RWPE1 (cell line): ENCODE measurements around the gene COG3.

Source experiments
- CTCF ChIA-PET: fragments of 350-600 bp; sonication (Branson Sonifier 250); formaldehyde crosslinking; extraction: SDS; loops from one replicate; lab custom pipeline; 2021; lab: Yijun Ruan, JAX
- POLR2A ChIA-PET: fragments of 400-600 bp; formaldehyde crosslinking; extraction: SDS; loops from one replicate; lab custom pipeline; 2020; ENCODE audit warnings: antibody characterized with exemption; ENCODE audit not compliant: low non-redundant PET; lab: Yijun Ruan, JAX
- DNase-seq: peaks from one replicate; pipeline ENCODE4 v3.0.0; 2012; ENCODE audit warnings: low spot score
- H3K27ac ChIP-seq: fragments of 450-650 bp; 2 replicates; pipeline ENCODE4 v1.5.1; 2017
- CTCF ChIP-seq: fragments of 450-650 bp; conservative IDR thresholded peaks from 2 replicates; pipeline ENCODE4 v1.5.1; 2017; ENCODE audit warnings: low read depth, mild to moderate bottlenecking

COG3 gene

GRCh38 chr13:45521297-45521696 is 56.6 kb downstream of the COG3 start:
- CTCF ChIA-PET = interaction anchor here (0.7 kb wide), 1 partner anchor 116 kb away, joined by 3 read pairs; no protein-coding TSS in a partner anchor
- TF ChIP-seq CTCF = no peak
- POLR2A ChIA-PET = no interaction called here
- no peak for DNase-seq
- no peak overlapping the region for H3K27ac ChIP-seq

GRCh38 chr13:45522571-45522970 is 57.8 kb downstream of the COG3 start:
- ChIA-PET CTCF (interaction anchor here (0.6 kb wide), 1 partner anchor 107 kb away, joined by 3 read pairs; no protein-coding TSS in a partner anchor), POLR2A (no interaction called here)
- DNase-seq = no peak
- H3K27ac ChIP-seq = no peak overlapping the region
- no peak for TF ChIP-seq CTCF

GRCh38 chr13:45527699-45528462 is 63.1 kb downstream of the COG3 start:
- H3K27ac ChIP-seq = no peak overlapping the region
- ChIA-PET CTCF (interaction anchor here (0.6 kb wide), 1 partner anchor 1075 kb away, joined by 3 read pairs; no protein-coding TSS in a partner anchor), POLR2A (no interaction called here)
- TF ChIP-seq CTCF = no peak
- no peak for DNase-seq

- POLR2A ChIA-PET = no interaction called here
- CTCF ChIA-PET = interaction anchor here (0.6 kb wide), 1 partner anchor 15 kb away, joined by 3 read pairs; no protein-coding TSS in a partner anchor
- DNase-seq = no peak
- H3K27ac ChIP-seq = no peak overlapping the region
- no peak for TF ChIP-seq CTCF
These were observed 65.0 kb downstream of the COG3 start for GRCh38 chr13:45529758-45530157.

GRCh38 chr13:45534604-45535003 is 69.9 kb downstream of the COG3 start:
- TF ChIP-seq CTCF = no peak
- no peak for DNase-seq
- POLR2A ChIA-PET = no interaction called here
- H3K27ac ChIP-seq = no peak overlapping the region
- CTCF ChIA-PET = no interaction called here

GRCh38 chr13:45536224-45536623 is 71.5 kb downstream of the COG3 start:
- no peak for DNase-seq
- no peak overlapping the region for H3K27ac ChIP-seq
- CTCF ChIA-PET = no interaction called here
- no peak for TF ChIP-seq CTCF
- POLR2A ChIA-PET = no interaction called here
